ENCODE data around the gene PHACTR3.

GRCh38 chr20:59818911-59819310, 214.6 kb downstream of the PHACTR3 start:
- no peak for TF ChIP-seq CTCF (optimal IDR thresholded peaks at IDR 0.05 in 1 of 3, IDR thresholded peaks at IDR 0.05 in 1 of 3, conservative IDR thresholded peaks at IDR 0.05 in 1 of 3; ENCODE audit: extremely low read depth in 1 of 3, insufficient read depth in 2 of 3, low read length in 3 of 3)
- no peak for TF ChIP-seq EZH2 (IDR thresholded peaks at IDR 0.05; ENCODE audit: low read length)
